NCI-H187 treated with DMSO at 0.1 percent for 48 hours (cell line): Measurements from ENCODE around the gene KDELR3.
A peak's percentile ranks its signal among the peaks of the same experiment; 100 is the strongest.
"Not testable (repeated sequence)": the region's sequence is repeated elsewhere in the genome, so short reads cannot be mapped to it uniquely, and the experiment has no call there.

Experiments used
- DNase-seq: peaks from one replicate; lab custom pipeline; 2025; lab: John Stamatoyannopoulos, UW

Gene KDELR3

DNA sequence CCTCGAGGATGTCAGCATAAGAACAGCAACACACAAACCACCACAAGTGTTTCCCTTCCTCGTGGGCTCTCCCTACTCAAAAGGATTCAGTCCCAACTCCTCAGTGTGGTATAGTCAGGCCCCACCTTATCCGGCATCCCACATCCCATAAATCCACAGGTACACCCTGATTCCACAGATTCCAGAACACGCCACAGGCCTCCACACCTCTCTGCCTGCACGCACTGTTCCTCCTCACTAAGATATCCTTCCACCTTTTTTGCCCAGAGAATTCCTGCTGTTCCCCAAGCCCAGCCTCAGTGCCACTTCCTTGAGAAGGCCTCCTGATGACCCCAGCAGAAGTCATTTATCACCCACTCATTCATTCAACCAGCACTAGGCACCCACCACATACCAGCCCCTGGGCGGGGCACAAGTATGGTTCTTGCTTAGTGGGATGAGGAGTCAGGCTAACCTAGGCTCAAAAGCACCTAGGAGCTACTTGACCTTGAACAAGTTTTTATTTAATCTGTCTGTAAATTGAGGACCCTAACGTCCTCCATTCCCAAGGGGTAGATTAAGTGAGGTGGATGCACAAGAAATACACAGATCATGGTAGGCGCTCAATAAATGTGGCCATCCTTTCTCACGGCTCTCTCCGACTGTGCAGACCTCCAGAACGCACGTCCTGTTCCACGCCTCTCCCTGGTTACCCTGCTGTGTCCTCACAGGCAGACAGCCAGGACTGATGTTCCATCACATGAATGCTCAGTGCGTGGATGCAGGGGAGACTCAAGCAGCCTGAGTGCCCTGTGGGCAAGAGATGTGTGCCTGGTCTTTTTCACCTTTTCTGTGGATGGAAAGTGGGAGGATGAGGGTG, 10.8 kb upstream of the KDELR3 start:
- DNase-seq: no peak

DNA sequence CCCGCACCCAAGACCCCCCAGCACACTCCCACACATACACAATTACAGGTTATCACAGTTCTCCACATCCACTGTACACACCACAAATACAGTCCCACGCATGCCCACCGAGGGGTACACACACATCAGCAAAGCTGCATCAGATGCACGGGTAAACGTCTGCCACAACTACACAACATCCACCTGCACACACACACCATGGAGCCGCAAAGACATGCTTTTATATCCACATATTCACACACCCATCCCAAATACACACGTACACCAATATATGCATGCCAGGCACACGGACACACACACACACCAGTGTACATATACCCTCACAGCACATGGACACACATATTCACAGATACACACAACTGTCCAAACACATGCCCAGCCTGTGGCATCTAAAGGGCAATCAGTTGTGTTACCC, 7.5 kb upstream of the KDELR3 start:
- no peak for DNase-seq

DNA sequence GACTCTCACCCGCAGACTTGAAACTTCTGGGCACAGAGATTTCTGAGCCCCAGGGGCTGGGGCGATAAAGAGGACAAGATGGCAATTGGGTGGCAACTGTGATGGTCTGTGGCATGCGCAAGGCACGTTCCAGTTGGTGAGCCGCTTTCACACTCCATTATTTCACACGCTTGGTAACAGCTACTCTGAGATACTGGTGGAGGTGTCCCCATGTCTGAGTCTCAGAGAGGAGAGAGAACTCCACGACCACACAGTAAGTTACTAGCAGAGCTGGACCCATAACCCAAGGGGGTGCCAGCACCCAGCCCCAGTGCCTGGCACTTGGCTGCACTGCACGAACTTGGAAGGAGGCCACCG, 6.9 kb upstream of the KDELR3 start:
- no peak for DNase-seq

DNA sequence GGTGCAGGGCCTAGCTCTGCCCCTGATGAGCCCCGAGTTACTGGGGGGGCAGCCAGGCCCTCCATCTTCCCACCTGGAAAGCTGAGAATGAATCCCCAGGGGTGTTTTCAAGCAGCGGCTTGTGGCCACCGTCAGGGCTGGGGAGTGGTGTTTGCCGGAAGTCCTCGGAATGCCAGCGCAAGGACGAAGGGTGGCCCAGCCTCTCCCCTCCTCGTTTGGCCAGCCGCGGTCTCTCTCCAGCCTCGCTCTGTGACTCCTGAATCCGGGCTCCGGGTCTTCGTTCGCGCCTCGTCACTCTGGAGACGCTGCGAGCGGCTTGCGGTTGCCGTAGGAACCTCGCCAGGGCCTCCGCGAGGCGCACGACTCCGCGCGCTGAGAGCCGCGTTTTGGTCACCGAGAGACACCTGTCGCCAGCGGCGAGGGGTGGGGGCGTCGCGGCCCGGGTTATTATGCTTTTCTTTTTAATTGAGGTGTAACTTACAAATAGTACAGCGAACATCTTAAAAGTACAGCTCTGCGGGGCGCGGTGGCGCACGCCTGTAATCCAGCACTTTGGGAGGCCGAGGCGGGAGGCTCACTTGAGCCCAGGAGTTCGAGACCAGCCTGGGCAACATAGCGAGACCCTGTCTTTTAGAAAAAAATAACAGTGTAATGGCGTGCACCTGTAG, 6.3 kb upstream of the KDELR3 start:
- peak; percentile 23 for DNase-seq

DNA sequence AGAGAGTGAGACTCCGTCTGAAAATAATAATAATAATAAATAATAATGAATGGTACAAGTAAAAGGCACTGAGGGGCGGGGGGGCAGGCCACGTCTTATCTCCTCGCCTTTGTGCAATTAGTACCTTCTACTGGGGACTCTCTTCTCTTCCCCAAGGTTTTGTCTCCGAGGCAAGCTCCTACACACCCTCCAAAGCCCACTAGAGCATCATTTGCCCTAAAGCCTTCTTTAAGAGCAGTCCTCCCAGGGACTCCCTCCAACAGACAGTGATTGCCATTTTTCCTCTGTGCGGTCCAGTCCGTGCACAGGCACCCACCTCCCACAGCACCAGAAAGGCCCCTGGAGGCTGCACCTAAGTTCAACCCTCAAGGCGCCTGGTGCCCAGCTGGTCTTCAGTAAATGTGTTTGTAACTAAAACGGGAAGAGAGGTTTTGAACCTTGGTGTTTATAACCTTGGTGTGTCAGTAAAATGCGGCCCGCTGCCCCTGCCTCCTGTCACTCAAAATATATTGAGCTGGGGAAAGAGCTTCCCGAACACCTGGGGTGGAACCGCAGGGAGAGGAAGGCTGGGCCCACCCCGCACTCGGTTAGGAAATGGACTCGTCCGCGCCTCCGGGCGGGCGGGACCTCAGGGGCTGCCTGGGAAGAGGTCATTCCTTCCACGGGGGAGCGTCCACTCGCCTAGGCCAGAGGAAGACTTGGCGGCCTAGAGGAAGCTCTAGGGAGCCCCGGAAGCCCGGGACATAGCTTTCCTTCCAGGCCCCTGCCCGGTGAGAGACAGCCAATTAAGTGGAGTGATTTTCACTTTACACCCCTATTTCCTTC, 4.7 kb upstream of the KDELR3 start:
- DNase-seq: no peak

DNA sequence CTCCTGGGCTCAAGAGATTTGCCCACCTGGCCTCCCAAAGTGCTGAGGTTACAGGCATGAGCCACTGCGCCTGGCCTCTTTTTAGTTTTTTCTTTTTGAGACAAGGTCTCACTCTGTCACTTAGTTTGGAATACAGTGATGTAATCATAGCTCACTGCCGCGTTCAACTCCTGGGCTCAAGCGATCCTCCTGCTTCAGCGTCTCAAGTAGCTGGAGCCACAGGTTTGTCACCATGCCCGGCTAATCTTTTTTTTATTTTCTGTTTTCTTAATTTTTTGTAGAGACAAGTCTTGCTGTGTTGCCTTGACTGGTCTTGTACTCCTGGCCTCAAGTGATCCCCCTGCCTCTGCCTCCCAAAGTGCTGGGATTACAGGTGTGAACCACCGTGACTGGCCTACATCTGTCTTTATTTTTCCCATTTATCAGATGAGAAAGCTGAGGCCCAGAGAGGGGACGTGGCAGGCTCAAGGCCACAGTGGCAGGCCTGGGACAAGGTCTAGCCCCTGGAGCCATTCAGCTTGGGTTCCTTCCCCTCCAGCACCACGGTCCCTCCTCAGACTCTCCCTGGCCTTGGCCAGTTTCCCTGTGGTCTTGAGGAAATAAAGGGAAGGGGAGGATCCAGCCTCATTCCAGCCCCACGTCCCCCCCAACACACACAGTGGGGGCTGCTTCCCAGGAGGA, 2.8 kb upstream of the KDELR3 start:
- DNase-seq: no peak

DNA sequence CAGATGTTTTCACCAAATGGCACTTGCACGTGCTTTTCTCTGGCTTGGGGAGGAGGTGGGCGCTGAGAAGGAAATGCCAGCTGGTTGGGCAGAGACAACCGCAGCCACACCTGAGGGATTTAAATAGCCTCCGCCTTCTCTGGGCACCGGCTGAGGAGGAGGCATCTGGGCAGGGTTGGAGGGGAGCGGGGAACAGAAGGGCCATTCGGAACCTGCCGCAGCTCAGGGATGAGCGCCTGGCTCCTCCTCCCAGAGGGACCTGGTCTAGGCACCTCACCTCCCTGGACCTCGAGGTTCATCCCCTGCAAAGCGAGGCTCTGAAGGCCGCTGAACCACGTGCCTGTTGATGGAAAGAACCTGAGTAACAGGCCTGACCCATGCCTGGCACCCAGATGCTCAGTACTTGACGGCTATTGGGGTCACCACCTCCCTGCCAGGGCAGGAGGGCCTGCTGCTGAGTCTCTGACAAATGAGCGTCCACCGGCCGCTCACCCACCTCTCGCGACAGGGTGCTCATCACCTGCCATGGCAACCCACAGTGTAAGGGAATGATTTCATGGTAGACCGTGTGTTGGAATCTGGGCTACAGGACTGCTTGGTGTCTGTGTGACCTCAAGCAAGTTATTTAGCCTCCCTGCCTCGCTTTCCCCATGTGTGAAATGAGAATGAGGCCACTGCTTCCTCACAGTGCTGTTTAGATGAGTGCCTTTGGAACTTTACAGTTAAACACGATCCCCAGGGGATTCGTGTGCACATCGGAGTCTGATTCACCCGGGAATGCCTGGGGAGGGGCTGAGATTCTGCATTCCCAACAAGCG, 2.0 kb upstream of the KDELR3 start:
- no peak for DNase-seq

DNA sequence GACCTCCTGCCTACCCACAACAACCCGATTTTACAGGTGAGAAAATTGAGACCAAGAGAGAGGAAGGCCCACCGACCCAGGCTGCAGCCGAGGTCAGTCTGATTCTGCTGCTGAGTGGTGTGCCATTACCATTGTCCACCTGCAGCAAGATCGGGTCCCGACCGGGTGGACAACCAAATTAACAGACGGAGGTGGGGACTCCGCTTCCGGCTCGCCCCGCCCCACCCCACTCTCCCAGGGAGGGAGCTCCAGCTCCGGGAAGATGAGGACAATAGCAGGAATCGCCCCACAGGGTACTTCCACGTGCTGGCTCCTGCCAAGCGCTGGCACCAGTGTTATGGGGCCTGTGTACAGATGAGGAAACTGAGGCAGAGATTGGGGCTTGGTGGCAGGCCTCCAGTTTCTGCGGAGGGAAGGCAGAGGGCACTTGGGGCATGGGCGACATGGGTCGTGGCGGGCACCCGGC, 425 bp upstream of the KDELR3 start:
- DNase-seq: no peak

DNA sequence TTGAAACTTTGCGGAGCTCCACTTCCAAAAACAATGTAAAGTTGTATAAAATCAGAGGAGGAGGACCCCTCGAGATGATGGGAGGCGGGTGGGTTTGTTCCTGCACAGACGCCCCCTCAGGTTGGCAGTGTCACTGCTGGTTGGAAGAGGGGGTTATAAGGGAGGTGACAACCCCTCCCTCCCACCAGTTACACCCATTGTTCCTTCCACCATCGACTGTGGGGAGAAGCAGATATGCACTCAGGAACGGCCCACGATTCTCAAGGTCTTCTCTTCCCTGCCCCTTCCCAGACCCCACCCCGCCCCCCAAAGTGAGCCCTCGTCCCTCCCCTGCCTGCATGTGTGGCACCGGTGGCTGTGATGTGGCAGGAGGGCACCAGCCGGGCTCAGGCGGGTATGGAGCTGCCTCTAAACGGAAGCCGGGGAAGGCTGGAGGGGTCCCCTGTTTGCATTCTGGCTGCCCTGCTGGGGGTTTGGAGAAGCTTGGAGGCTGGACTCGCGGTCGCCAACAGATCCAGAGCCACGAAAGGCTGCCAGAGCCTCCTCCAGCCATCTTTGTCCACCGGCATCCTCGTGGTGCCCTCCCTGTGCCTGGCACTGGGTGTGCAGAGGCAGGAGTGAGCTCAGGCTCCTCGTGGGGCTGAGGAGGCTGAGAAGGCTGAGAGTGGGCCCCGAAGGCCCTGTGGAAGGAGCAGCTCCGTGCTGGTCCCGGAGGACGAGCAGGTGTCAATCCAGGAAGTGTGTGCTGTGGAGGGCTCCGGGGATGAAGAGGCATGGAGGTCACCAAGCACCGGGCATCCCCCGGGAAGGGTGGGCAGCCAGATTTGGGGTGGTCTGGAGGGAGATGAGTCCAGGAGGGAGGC, 778 bp downstream of the KDELR3 start:
- no peak for DNase-seq

DNA sequence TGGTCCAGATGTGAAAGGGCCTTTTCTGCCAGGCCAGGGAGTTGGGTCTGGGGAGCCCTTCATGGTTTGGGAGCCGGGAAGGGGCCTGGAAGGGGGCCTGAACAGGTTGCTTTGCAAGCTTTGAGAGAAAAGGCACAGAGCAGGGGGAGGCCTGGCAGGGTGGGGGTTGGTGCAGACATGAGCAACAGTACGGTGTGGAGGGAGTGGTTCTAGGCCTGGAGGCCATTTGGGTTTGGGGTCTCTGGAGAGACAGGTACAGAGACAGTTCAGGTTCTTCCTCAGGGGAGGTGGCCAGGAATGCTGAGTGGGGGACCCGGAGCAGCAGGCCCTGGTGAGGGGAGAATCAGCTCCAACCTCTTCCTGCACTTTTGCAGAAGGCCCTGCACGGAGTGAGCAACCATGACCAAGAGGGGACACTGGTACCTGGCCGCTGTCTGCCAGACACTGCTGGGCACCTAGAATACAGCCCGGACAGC, 1.4 kb downstream of the KDELR3 start:
- DNase-seq: no peak

DNA sequence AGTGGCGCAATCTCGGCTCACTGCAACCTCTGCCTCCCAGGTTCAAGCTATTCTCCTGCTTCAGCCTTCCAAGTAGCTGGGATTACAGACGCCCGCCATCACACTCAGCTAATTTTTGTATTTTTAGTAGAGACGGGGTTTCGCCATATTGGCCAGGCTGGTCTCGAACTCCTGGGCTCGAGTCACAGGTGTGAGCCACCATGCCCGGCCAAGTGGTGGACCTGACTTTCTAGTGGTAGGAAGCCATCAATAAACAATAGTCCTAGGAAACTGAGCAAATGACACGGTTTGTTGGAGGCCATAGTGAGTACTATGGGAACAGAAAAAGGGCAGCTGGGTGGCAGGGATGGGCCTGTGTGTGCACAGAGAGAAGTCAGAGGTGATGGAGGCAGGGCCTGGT, 2.3 kb downstream of the KDELR3 start:
- not testable (repeated sequence) for DNase-seq

DNA sequence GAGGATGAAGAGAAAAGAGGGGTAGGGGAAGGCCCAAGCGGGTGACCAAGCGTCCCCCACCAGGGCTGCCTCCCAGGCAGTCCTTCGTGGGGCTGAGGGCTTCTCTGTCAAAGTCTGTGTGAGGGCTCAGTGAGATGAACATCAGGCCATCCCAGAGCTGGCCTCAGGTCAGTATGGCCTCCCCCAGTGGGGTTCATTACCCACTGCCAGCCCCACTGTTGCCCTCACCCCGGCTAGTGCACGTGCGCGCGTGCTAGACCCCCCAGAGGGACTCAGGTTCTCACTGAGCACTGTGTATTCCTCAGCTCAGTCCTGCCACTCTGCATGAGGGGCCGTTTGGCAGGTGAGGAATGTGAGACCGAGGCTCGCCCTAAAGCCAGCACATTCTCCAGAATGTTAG, 3.3 kb downstream of the KDELR3 start:
- no peak for DNase-seq

DNA sequence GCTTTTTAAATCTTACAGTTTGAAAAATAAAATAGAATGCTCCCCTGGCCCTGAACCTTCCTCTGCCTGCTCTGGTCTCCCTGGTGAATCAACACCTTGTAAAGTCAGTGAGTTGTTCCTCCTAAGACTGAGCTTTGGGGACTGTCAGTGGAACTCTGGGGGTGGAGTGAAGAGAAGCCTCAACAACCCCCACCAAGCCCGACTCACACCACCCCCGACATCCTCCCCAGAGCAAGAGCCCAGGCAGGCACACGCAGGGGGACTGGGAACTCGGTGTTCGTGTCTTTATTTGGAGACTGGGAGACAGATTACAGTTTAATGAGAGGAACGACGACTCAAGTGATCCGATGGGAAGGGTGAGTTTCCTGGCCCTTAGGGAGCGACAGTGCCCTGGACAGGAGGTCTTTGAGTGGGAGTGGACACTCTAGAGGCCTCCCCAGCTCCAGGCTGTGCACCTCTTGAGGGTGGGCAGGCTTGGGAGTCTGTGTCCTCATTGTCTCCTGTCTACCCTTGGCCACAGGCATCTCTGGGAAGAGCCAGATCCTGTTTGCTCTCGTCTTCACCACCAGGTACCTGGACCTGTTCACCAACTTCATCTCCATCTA, 6.2 kb downstream of the KDELR3 start:
- DNase-seq: no peak

DNA sequence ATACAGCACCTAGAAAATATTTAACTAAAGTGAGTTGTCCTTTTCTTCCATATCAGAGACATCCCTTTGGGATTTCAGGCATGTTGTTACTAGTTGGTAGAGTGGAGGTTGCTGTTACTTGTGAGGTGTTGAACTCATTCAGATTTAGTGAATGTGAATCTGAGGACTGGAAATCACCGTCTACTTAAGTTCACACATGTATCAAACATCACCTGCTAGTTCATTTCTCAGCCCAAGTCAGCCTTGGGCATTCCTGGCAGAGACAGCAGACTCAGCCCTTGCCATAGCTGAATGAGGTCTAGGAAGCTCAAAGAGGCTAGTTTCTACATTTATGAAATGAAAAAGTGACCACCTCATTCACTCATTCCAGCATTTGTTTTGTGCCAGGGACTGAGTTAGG, 9.7 kb downstream of the KDELR3 start:
- DNase-seq: no peak

DNA sequence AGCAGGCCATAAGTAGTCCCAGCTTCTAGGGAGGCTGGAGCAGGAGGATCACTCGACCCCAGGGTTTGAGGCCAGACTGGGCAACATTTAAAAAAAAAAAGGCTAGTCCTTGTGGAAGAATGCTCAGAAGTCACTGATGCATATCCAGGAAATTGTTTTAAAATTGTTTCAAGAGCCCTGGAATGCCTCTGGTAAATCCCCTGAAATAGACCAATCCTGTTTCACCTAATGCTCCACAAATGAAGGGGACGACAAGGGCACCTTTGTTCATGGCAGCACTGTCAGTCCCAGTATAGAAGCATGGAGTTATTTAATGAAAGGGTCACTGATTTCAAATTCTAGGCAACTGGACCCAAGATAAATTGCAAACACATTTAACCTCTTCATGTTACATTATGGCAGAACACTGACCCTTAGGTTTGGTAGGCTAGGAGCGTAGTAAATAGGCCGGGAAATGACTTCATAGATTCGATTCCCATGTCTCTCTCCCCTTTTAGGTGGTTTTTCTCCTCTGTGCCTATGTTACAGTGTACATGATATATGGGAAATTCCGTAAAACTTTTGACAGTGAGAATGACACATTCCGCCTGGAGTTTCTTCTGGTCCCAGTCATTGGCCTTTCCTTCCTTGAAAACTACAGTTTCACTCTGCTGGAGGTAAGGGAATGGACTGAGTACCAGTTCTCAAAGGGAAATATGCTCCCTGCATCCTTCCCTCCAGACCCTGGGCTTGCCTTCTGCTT, 11.4 kb downstream of the KDELR3 start:
- no peak for DNase-seq

DNA sequence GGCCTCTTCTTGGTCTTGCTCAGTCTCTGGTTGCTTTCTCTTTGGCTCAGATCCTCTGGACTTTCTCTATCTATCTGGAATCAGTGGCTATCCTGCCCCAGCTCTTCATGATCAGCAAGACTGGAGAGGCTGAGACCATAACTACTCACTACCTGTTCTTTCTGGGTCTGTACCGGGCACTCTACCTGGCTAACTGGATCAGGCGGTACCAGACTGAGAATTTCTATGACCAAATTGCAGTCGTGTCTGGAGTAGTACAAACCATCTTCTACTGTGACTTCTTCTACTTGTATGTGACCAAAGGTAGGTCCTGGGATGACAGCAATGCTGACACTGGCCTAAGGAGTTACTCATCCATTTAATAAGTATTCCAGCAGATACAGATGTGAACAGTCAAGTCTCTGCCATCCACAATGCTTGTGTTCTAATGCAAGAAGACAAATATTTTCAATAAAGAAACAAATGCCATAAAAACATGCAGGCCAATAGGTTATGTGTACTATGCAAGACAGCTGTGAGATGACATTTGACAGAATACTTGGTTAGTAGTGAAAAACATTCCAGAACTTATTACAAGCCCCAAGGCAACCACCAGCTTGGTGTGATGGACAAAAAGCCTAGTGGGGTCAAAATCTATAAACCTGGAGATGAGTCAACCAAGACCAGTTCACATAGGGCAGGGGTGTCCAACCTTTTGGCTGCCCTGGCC, 13.4 kb downstream of the KDELR3 start:
- no peak for DNase-seq

DNA sequence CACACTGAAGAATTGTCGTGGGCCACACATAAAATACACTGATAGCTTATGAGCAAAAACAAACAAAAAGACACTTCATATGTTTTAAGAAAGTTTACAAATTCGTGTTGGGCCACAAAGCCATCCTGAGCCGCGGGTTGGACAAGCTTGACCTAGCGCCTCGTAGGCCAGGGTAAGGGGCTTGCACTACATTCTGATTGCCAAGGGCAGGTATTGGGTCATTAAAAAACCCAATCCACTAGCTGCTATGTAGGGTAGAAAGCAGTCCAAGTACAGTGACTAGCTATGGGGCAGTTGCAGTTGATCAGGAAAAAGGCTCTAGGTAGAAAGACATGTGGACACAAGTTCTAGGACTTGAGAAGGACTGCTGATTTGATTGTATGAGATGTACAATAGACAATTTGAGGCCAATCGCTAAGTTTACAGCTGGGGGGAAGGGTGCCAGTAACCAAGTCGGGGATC, 14.0 kb downstream of the KDELR3 start:
- DNase-seq: no peak

DNA sequence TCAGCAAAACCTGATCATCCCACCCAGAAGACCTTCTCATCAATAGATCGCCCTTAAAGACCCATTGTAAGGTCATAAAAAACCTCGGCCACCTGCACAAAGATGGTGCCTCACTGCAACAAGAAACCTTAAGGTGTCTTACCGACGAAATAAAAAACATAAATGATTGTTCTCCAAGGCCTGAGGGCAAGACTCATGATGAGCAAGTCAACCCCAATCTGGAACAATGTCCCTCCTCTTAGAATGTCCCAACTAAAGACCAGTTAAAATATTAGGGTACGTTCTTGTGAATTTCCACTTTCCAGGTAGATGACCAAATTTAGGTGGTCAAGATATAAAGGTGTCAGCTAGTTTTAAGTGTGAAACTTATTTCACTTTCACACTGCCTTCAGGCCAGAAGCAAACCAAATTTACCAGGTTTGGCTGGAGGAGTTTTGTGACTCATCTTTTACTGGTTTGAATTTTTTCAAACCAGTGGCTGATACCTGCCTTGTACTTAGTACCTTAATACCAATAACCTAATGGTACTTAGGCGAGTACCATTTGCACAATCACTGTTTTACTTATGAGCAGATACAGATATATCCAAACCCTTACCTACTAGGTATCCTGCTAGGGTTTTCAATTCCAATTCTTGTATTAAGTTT, 14.9 kb downstream of the KDELR3 start:
- no peak for DNase-seq
